G401 (cell line): ENCODE measurements around the gene ABTB2. TPM values are rescaled to one million over a fixed set of nuclear protein-coding genes. Genes with fewer than 3 reads are reported as not detected.
"Not testable (repeated sequence)": the region's sequence is repeated elsewhere in the genome, so short reads cannot be mapped to it uniquely, and the experiment has no call there.

Experiments
- DNase-seq: peaks from one replicate; pipeline ENCODE4 v3.0.0-alpha.2; 2015; ENCODE audit warnings: low spot score
- in situ Hi-C: cut with HindIII; loops from 2 replicates; pipeline ENCODE4 v1.10.0; 2016; ENCODE audit warnings: low sequenced_read_pairs, mixed read lengths
- total RNA-seq: library from RNA; depleted of rRNA; stranded (reverse); fragments of >200 nt; shearing (Covaris generic); gene quantifications from 2 replicates; pipeline ENCODE4 v1.2.3, GENCODE V29; 2014

The ABTB2 gene
- total RNA-seq, 1 experiment from 2014 or later, result 2.9 TPM

DNA sequence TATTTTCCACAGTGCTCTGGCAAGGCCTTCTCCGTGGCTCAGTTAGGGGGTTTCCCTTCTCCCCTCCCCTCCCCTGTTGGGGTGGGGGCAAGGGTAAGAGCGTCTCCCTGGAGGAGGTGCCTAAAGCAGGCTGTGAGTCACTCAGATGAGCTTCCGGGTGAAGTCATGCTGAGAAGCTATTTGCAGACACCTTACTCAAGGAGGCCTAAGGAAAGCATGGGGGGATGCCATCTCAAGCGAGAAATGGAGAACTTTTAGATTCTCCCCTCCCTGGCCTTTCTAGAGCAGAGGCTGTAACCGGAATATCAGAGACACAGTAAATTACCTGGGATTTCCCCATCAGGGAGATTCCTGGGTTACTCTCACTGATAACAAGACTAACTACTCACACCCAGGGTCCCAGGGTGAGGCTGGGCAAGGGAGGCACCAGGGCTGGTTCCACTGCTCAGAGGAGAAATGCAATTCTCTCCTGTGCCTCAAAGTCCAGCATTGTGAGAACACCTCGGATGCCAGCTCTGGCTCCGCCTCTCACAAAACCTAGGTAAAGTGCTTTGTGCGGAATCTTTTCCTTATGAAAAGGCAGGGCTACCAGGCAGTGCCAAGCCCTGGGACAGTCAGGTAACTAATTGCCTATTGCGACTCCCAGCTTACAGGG lies 123.6 kb downstream of the ABTB2 start:
- DNase-seq, result no peak
- in situ Hi-C loops, result no loop called here

DNA sequence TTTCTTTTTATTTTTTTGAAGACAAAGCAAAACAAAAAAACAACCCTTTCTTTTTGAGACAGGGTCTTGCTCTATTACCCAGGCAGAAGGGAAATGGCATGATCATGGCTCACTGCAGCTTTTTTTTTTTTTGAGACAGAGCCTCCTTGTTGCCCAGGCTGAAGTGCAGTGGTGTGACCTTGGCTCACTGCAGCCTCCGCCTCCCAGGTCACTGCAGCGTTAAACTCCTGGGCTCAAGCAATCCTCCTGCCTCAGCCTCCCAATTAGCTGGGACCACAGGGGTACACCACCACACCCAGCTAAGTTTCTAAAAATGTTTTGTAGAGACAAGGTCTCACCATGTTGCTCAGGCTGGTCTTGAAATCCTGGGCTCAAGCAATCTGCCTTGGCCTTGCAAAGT lies 124.6 kb downstream of the ABTB2 start:
- in situ Hi-C loops, result no loop called here
- no peak for DNase-seq

DNA sequence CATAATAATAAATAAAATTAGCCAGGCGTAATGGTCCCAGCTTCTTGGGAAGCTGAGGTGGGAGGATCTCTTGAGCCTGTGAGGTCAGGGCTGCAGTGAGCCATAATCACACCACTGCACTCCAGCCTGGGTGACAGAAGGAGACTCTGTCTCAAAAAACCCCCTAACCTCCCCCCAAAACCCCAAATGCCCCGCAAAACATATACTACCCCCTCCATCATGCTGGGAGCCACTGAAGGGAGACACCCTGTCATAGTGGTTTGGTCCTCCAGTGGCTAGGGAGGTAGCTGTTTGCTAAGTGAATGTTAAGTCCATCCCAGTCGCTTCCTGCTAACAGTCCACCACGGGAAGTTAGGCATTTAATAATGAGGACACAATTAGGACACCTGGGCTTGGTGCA lies 125.0 kb downstream of the ABTB2 start:
- DNase-seq, result no peak
- in situ Hi-C loops, result no loop called here

DNA sequence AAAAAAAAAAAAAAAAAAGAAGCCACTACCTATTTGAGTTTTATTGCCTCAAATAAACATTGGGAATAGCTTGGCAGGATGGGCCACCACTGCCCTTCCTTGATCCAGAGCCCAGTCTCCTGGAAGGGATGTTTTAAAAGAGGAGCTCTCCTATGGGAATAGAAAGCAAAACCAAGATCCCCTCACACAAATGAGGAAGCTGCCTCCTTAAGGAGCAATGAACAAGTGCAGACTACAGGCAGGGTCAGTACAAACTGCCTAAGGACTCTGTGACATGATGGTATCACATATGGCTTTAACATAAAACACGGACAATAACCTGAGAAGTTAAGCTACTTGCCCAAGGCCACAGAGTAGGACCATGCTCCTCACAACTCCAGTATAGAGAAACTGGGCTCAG lies 131.6 kb downstream of the ABTB2 start:
- no peak for DNase-seq
- in situ Hi-C loops, result no loop called here

DNA sequence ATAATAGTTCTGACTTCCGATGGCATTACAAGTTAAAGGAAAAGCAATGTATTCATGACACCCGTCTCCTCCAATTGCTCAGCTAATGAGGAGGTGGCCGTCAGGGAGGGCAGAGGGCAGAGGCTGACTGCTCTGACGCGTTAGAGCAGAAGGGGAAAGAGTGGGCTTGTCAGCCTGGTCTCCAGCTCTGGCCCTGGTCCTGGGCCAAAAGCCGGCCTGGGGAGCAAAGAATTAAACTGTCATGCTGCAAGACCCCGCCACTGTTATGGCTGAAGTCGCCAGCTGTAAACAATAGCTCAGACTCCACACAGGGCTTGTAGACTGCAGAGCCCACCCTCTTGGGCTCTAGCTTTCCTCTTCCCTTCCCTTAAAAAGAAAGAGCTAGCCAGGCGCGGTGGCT lies 132.7 kb downstream of the ABTB2 start:
- no peak for DNase-seq
- in situ Hi-C loops, result no loop called here

DNA sequence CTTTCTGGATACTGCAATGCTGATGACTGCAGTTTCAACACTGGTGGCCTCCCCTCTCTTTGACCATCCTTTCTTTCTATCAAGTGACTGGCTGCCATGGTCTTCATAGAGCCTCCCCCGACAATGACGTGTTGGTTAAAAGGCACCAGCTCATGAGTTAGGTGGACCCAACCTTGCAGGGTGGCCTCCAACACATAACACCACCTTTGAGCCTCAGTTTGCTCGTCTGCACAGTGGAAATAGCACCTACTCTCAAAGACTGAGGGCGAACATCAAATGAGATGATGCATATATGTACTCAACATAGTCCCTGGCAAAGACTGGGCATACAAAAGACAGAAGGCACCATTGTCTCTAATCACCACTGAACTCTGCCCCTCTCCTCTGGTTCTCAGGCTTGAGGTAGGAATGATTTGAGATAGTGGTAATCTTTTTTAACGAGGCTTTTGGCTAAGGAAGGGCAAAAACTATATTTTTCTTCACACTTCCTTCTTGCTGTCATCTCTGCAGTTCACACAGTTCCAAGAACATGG lies 133.3 kb downstream of the ABTB2 start:
- in situ Hi-C loops, result no loop called here
- DNase-seq, result no peak

DNA sequence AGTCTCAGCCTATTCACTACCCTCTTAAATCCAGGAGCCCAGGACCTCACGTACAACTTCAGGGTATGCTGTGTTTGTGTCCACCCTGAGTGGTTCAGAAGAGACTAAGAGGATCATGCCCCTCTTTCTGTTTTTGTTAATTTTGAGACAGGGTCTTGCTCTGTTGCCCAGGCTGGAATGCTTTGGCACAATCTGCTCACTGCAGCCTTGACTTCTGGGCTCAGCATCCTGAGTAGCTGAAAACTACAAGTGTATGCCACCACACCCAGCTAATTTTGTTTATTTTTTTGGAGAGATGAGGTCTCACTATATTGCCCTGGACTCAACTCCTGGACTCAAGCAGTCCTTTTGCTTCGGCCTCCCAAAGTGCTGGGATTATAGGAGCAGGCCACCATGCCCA lies 133.9 kb downstream of the ABTB2 start:
- in situ Hi-C loops, result no loop called here
- no peak for DNase-seq

DNA sequence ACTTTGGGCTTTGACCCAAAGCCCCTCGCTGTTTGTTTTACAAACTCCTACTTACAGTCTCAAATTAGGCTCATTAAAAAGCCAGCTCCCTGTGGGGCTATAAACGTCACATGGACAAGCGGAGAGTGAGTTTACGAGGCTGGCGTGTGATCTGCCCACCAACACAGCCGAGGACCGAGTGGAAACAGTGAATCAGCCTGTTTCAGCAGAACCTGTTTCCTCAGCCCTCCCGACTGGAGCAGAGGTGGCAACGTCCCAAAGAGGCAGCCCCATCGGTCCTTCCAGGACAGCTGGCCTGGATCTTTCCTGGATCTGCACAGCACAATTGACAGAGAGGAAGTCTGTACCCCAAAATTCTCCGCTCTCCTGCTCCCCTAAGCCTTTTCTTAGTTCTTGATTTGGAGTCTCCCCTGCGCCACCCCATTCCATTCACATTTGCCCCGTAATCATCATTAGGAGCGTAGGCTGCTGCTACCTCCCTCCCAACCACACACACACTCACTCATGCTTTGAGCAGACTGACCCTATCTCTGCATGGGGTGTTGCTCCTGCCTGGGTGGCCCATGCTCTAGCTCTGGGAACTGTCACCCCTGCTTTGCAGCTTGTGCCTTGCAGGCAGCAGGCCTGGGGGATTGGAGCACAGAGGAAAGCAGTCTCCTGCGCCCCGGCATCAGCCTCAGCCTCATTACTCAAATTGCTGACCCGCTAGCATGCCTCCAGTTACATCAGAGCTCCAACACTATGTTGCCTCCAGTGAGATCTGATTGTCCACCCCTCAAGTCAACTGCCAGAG lies 134.6 kb downstream of the ABTB2 start:
- in situ Hi-C loops, result no loop called here
- DNase-seq, result no peak

DNA sequence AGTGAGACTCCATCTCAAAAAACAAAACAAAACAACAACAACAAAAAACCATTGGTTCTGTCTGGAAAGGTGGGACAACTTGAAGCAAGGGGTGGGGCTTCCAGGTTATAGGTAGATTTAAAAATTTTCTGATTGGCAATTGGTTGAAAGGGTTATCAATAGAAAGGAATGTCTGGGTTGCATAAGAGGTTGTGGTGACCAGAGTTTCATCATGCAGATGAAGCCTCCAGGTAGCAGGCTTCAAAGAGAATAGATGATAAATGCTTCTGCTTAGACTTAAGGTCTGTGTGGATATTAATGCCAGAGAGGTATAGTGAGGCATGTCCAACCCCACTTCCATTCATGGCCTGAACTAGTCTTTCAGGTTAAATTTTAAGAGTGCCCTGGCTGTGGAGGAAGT lies 135.8 kb downstream of the ABTB2 start:
- DNase-seq, result no peak
- in situ Hi-C loops, result no loop called here

DNA sequence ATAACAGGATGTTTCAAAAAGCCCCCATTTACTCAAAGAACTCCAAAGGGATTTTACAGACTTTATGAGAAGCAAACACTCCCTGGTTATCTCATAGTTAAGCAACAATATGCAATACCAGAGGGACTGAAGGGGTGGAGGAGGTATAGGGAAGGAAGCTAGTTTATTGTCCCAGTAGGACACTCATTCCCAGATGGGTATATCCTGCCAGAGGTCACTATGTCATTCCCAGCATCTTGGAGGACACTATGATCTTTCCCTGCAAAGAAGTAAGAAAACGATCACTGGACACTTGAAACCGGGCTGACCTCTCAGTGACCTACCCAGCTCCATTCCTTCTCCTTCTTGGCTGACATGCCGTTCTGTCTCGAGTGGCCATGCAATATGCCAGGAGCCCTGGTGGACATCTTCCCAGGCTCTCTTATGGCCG lies 137.9 kb downstream of the ABTB2 start:
- in situ Hi-C loops, result no loop called here
- no peak for DNase-seq

DNA sequence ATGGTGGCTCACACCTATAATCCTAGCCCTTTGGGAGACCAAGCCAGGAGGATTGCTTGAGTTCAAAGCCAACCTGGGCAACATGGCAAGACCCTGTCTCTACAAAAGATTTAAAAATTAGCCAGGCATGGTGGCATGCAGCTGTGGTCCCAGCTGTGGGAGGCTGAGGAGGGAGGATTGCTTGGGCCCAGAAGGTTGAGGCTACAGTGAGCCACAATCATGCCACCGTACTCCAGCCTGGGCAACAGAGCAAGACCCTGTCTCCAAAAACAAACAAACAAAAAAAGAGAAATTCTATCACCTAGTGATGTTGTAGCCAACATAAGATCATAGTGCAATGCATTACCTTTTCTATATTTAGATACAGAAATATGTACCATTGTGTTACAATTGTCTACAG lies 138.5 kb downstream of the ABTB2 start:
- in situ Hi-C loops, result no loop called here
- no peak for DNase-seq

DNA sequence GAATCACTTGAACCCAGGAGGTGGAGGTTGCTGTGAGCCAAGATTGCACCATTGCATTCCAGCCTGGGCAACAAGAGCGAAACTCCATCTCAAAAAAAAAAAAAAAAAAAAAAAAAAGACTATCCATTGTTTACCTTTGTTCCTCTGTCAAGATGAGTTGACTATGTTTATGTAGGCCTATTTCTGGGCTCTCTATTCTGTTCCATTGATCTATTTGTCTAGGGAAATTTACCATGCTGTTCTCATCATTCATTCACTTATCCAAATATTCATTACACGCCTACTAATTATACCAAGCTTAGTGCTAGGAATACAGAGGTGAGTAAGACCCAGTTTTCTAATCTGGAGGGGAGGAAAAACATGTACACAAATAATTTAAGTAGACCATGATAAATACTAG lies 139.1 kb downstream of the ABTB2 start:
- DNase-seq, in situ Hi-C loops: not testable (repeated sequence)

DNA sequence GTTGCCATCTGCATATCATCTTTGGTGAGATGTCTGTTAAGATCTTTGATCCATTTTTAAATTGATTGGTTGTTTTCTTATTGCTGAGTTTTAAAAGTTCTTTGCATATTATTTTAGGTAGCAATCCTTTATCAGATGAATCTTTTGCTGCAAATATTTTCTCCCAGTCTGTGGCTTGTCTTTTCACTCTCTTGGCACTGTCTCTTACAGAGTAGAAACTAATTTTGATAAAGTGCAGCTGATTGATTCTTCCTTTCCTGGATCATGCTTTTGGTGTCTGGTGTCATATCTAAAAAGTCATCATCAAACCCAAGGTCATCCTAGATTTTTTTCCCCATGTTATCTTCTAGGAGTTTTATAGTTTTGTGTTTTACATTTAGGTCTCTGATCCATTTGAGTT lies 139.7 kb downstream of the ABTB2 start:
- no peak for DNase-seq
- in situ Hi-C loops, result no loop called here

DNA sequence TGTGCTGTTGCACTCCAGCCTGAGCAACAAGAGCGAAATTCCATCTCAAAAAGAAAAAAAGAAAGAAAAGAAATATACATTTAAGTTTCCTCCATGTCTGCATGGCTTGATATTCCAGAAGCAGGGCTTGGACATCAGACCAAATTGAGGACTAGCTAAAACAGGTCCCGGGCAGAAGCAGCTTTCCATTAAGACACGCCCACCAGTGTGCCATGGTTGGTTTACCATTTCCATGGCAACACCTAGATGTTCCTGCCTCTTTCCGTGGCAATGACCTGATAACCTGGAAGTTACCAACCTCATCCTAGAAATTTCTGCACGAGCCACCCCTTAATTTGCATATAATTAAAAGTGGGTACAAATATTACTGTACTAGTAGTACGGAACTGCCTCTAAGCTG lies 141.1 kb downstream of the ABTB2 start:
- in situ Hi-C loops, result no loop called here
- DNase-seq, result no peak

DNA sequence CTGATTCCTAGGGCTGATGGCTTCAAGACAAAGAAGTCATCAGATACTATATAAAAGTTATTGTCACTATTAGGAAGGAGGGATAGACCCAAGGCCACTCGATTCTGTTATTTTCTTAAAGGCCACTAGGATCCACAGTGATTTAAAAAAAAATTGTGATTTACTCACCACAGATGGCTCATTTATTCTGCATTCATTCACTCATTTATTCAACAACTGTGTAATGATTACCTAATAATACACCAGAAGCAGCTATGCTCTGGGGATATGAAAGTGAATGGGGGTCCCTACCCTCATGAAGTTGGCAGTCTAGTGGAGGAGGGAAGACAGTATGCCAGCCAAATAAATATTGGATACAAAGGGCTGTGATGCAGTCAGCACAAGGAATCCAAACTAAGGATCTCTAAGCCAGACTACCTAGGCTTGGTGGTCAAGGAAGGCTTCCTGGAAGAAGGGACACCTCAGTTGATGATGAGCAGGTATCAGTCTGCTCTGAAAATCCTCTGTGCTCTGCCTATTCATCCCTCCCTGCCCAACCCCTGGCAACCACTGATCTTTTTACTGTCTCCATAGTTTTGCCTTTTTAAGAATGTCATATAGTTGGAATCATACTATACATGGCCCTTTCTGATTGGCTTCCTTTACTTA lies 141.9 kb downstream of the ABTB2 start:
- in situ Hi-C loops, result no loop called here

DNA sequence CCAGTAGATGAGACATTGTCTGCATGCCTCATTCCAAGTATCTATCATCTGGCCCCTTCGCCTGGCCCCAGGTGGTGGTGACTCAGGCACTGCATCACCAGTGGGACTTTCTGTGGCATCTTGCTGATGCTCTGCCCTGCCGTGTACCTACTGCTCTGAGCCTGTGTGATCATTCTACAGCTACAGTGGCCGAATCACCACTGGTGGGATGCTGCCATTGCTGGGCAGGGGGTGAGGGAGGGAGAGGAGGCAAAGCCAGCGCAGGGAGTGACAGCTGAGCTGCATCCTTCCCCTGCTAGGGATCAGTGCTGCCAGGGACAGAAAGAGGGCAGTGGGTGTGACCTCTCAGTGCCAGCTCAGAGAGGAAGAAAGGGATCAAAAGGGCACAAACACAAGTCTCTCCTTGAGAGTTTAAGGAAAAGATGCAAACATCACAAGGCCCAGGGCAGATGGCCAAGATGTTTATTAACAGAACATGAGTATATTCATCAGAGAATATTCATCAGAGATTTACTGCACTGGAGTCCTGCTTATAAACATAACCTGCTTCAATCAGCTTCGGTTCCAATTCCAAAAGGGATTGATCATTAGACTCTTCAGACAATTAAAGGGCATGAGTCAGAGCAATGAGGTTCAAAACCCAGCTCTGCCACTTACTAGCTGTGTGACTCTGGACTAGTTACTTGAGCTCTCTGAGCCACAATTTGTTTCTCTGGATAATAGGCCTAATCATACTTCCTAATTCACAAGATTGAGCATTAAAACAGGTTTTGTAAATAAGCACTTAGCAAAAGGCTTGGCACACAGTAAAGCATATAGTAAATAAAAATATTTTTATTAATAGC lies 142.6 kb downstream of the ABTB2 start:
- no peak for DNase-seq
- in situ Hi-C loops, result no loop called here

More for the DNA sequence above, 141.9 kb downstream of the ABTB2 start:
- no peak for DNase-seq

DNA sequence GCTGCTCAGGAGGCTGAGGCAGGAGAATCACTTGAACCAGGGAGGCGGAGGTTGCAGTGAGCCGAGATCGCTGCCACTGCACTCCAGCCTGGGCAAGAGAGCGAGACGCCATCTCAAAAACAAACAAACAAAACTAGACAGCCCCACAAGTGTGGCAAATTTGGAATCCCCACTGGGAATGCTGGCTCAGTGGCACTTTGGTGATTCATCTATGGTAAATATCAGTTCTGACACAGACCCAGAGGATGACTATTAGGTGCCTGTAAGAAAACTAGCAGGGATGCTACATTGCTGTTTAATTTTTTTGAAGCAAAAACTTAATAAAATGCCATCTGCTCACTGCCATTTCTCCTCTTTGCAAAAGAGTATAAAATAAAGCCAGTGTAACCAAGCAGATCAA lies 144.4 kb downstream of the ABTB2 start:
- no peak for DNase-seq
- in situ Hi-C loops, result no loop called here

DNA sequence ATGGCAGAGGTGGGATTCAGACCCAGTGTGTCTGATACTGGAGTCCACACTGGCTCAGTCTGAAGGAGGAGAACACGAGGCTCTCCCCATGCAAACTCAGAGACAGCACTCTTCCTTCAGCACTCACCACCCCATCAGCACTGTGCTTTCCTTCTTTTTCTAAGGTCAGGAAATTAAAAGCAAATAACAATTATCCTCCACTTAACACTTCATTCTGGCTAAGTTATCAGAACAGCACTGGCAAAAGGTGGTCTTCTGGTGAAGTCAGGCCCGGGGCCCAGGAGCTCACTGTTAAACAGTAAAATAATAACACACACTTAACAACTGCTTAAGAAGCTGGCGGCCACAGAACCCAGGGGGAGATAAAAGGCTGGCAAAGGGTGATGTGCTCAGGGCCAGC lies 145.2 kb downstream of the ABTB2 start:
- DNase-seq, result no peak
- in situ Hi-C loops, result no loop called here

DNA sequence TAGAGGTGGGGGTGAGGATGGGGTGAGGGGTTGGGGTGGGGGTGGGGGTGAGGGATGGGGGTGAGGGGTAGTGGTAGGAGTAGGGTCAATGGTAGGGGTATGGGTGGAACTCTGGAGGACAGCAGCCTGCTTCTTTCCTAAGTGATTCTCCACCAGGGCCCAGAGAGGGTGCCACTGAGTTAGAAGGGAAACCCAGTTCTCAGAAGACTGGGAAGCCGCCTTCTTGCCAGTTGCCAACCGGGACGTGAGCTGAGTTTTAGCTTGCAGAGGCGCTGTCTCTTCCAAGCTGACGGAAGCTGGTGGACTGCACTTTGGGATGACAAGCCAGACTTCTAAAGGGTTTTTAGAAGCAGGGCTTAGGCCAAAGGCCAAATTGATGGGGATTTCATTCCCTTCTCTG lies 148.0 kb downstream of the ABTB2 start:
- DNase-seq, result no peak
- in situ Hi-C loops, result no loop called here
